Ectodermal cell (in vitro differentiated cells): ENCODE measurements around the gene EHD2.
"Not testable (repeated sequence)": the region's sequence is repeated elsewhere in the genome, so short reads cannot be mapped to it uniquely, and the experiment has no call there.

ENCODE experiments used
- H3K27ac ChIP-seq: 2 replicates; pipeline ENCODE4 v1.7.0; 2013; ENCODE audit warnings: mild to moderate bottlenecking, low read depth, low read length; ENCODE audit not compliant: insufficient read depth, poor library complexity, severe bottlenecking
- H3K27me3 ChIP-seq: 2 replicates; pipeline ENCODE4 v1.7.0; 2013; ENCODE audit warnings: mild to moderate bottlenecking, low read length; ENCODE audit not compliant: insufficient read depth, control insufficient read depth, poor library complexity, severe bottlenecking
- H3K36me3 ChIP-seq: one replicate; pipeline ENCODE4 v1.7.0; 2013; ENCODE audit warnings: low read length; ENCODE audit not compliant: control insufficient read depth, insufficient read depth
- H3K4me1 ChIP-seq: one replicate; pipeline ENCODE4 v1.7.0; 2013; ENCODE audit warnings: low read length; ENCODE audit not compliant: control insufficient read depth, insufficient read depth
- H3K4me3 ChIP-seq: 2 replicates; pipeline ENCODE4 v1.7.0; 2013; ENCODE audit warnings: low read depth, low read length, control low read depth; ENCODE audit not compliant: insufficient read depth
- H3K9me3 ChIP-seq: 2 replicates; pipeline ENCODE4 v1.7.0; 2013; ENCODE audit warnings: mild to moderate bottlenecking, low read length, moderate library complexity; ENCODE audit not compliant: control insufficient read depth
- WGBS, 2 experiments: methylation state at CpG; one replicate each; pipeline ENCODE4 v1.1.7; 2013; ENCODE audit warnings: missing lambda C conversion rate in 2 of 2; 5-methylcytosine and 5-hydroxymethylcytosine counted together

Gene EHD2

DNA sequence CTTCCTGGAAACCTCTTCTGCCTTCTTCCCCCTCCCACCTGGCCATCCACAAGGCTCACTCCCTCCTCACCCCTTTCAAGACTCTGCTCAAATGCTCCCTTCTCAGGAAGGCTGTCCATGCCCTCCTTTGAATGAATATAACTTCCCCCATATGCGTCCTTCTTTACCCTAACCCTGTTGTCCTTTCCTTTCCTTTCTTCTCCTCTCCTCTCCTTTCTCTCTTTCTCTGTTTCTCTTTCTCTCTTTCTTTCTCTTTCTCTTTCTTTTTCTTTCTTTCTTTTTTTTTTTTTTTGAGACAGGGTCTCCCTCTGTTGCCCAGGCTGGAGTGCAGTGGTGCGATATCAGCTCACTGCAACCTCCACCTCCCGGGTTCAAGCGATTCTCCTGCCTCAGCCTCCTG, 15.1 kb downstream of the EHD2 start:
- H3K36me3 ChIP-seq, H3K9me3 ChIP-seq, H3K4me3 ChIP-seq, H3K27ac ChIP-seq, H3K4me1 ChIP-seq: not testable (repeated sequence)
- H3K27me3 ChIP-seq: peaks cover 12% of the 10 kb centered on the region
- WGBS, 2 experiments: 93 to 96% methylated on average over 4 of the region's 4 CpGs

DNA sequence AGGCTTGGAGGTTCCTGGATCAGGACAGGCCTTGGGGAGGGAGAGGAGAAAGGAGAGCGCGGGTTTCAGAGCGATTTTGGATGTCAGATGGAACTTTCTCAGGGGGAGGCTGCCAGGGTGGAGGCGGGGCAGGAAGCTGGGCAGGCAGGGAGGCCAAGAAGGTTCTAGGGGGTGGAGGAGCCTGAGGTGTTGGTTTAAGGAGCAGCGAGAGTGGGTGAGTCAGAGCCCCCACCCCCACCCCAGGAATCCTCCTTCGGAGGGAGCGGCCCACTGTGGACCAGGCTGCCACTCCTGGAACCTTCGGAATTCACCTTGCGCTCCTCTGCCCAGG, 16.2 kb downstream of the EHD2 start:
- Histone ChIP-seq H3K4me3 (peak overlapping the region; percentile 39), H3K27me3 (peaks cover 12% of the 10 kb centered on the region), H3K36me3 (no peaks in the 10 kb centered on the region), H3K27ac (no peak overlapping the region), H3K4me1 (peaks cover 6% of the 10 kb centered on the region), H3K9me3 (no peaks in the 10 kb centered on the region)
- WGBS, 2 experiments: 6 to 9% methylated on average over 9 of the region's 9 CpGs

DNA sequence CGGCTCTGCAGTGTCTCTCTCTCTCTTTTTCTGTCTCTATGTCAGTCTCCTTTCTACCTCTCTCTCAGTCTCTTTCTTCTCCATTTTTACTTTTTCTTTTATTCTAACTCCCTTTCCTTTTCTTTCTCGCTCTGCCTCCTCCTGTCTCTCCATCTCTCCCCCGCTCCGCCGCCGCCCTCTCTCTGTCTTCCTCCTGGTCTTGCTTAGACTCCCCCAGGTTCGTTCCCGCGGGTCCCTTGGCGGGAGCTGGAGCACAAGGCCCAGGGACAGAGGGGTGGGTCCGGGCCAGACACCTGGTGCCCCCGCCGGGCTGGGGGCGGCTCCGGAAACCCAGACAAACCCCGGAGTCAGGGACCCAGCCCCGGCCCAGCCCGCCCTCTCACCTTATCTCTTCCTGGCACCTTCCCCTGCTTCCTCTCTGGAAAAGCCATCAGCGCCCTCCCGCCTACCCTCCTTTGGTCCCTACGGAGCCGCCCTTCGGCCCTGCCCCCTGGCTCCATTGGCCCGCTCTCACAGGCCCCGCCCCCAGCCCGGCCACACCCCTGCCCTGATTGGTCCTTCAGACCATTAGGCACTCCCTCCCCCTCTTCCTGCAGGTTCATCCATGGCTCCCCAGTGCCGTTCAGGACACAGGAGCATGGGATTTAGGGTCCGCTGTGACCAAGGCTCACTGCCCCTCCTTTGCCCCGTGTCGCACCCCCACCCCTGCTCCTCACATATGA, 16.7 kb downstream of the EHD2 start:
- Histone ChIP-seq H3K36me3 (no peaks in the 10 kb centered on the region), H3K9me3 (no peaks in the 10 kb centered on the region), H3K4me3 (peak overlapping the region; percentile 39), H3K4me1 (peaks cover 6% of the 10 kb centered on the region), H3K27me3 (peaks cover 12% of the 10 kb centered on the region), H3K27ac (no peak overlapping the region)
- 11% methylated on average over 30 of the region's 30 CpGs for WGBS, 2 experiments

DNA sequence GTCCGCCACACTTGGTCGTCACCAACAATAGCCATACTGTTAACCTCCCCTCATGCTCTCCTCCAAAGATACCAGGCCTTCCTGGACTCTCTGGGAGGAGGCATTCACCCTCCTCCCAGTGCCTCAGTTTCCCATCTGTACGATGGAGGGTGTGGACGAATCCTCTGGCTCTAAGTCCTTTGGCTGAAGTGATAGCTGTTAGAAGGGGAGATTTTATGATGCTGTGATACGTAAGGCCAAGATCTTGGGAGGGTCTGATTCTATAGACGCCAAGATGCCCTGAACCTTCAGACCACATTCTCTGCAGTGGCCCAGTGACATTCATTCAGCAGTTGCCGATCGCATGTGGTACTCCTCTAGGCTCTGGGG, 17.3 kb downstream of the EHD2 start:
- H3K4me3 ChIP-seq: no peak overlapping the region
- no peaks in the 10 kb centered on the region for H3K36me3 ChIP-seq
- peaks cover 6% of the 10 kb centered on the region for H3K4me1 ChIP-seq
- 93 to 95% methylated on average over 8 of the region's 8 CpGs for WGBS, 2 experiments
- H3K27me3 ChIP-seq: peaks cover 12% of the 10 kb centered on the region
- H3K27ac ChIP-seq: no peak overlapping the region
- H3K9me3 ChIP-seq: no peaks in the 10 kb centered on the region

DNA sequence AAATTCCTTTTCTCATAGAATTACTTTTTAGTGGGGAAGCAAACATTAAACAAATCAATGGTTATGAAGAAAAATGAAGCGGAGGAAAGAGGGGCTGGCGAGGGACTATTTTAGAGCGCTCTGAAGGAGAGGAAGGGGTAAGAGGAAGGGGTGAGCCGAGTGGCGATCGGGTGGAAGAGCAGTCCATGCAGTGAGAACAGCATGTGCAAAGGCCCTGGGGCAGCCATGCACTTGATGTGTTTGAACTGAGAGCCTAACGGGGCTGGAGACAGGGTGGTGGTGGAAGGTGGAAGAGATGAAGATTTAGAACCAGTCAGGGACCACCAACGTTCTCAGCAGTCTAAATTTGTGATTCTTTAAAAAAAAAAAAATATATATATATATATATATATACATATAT, 17.7 kb downstream of the EHD2 start:
- Histone ChIP-seq H3K36me3 (no peaks in the 10 kb centered on the region), H3K4me1 (peaks cover 6% of the 10 kb centered on the region), H3K27me3 (peaks cover 12% of the 10 kb centered on the region), H3K9me3 (no peaks in the 10 kb centered on the region), H3K4me3 (no peak overlapping the region), H3K27ac (no peak overlapping the region)
- WGBS, 2 experiments: 95 to 96% methylated on average over 7 of the region's 8 CpGs

DNA sequence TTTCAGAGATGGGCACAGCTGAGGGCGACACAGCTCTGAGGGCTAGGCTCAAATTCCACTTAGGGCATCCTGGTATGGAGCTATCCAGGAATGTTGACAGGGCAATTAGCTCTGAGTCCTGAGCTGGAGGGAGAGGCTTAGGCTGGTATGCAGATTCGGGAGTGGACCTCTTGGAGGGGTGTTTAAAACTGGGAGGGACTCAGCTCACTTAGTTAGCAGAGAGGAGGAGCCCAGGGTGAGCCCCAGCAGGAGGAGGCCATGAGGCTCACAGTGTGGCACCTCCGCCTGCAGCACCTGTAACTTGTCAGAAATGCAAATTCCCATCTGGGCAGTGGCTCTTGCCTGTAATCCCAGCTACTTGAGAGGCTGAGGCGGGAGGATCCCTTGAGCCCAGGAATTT, 21.9 kb downstream of the EHD2 start:
- H3K27me3 ChIP-seq: peaks cover 2% of the 10 kb centered on the region
- H3K27ac ChIP-seq: no peak overlapping the region
- no peak overlapping the region for H3K4me3 ChIP-seq
- no peaks in the 10 kb centered on the region for H3K9me3 ChIP-seq
- no peaks in the 10 kb centered on the region for H3K4me1 ChIP-seq
- no peaks in the 10 kb centered on the region for H3K36me3 ChIP-seq
- WGBS, 2 experiments: 64 to 67% methylated on average over 4 of the region's 4 CpGs

DNA sequence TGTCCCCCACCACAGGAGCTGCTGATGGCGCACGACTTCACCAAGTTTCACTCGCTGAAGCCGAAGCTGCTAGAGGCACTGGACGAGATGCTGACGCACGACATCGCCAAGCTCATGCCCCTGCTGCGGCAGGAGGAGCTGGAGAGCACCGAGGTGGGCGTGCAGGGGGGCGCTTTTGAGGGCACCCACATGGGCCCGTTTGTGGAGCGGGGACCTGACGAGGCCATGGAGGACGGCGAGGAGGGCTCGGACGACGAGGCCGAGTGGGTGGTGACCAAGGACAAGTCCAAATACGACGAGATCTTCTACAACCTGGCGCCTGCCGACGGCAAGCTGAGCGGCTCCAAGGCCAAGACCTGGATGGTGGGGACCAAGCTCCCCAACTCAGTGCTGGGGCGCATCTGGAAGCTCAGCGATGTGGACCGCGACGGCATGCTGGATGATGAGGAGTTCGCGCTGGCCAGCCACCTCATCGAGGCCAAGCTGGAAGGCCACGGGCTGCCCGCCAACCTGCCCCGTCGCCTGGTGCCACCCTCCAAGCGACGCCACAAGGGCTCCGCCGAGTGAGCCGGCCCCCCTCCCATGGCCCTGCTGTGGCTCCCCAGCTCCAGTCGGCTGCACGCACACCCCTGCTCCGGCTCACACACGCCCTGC, 27.8 kb downstream of the EHD2 start:
- no peaks in the 10 kb centered on the region for H3K27me3 ChIP-seq
- 94% methylated on average over 48 of the region's 48 CpGs for WGBS, 2 experiments
- H3K9me3 ChIP-seq: no peaks in the 10 kb centered on the region
- H3K4me1 ChIP-seq: peaks cover 5% of the 10 kb centered on the region
- H3K27ac ChIP-seq: no peak overlapping the region
- no peaks in the 10 kb centered on the region for H3K36me3 ChIP-seq
- no peak overlapping the region for H3K4me3 ChIP-seq

DNA sequence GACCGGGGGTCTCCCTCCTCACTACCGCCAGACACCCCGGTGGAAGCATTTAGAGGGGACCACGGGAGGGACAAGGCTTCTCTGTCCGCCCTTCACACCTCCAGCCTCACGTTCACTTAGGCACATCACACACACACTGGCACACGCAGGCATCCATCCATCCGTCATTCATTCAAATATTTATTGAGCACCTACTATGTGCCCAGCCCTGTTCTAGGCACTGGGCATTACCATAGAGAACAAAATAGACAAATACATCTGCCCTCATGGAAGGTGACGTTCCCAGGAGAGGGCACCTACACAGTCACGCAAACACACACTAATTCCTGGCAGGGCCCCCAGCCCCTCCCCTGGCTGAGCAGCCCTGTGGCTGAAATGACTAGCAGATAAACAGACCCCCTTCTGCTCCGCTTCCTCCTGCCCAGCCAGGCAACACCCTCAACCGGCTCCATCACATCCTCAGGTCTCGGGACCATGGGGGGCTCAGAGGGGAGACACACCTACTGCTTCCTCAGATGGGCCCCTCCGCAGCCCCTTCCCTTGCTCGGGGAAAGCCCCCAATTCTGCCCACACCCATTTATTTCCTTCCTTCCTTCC, 28.4 kb downstream of the EHD2 start:
- Histone ChIP-seq H3K9me3 (no peaks in the 10 kb centered on the region), H3K27me3 (no peaks in the 10 kb centered on the region), H3K4me1 (peaks cover 5% of the 10 kb centered on the region), H3K36me3 (no peaks in the 10 kb centered on the region), H3K27ac (no peak overlapping the region), H3K4me3 (no peak overlapping the region)
- WGBS, 2 experiments: 92% methylated on average over 15 of the region's 15 CpGs

DNA sequence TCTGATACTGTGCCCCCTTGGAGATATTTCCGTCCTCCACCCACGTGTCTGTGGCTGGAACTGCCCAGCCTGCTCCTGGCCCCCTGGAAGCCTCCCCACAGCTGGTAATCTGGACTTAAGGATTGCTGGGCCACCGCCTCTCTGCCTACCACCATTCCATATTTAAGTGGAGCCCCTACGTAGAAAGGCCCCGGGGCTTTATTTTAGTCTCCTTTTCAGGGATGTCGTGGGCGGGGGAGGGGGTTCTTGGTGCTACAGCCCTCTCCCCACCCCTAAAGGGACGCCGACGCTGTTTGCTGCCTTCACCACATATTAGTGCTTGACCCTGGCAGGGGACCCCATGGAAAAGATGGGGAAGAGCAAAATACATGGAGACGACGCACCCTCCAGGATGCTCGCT, 29.4 kb downstream of the EHD2 start:
- Histone ChIP-seq H3K27ac (peak overlapping the region; percentile 3), H3K4me1 (peaks cover 5% of the 10 kb centered on the region), H3K9me3 (no peaks in the 10 kb centered on the region), H3K36me3 (no peaks in the 10 kb centered on the region), H3K4me3 (no peak overlapping the region), H3K27me3 (no peaks in the 10 kb centered on the region)
- 51 to 52% methylated on average over 13 of the region's 13 CpGs for WGBS, 2 experiments

DNA sequence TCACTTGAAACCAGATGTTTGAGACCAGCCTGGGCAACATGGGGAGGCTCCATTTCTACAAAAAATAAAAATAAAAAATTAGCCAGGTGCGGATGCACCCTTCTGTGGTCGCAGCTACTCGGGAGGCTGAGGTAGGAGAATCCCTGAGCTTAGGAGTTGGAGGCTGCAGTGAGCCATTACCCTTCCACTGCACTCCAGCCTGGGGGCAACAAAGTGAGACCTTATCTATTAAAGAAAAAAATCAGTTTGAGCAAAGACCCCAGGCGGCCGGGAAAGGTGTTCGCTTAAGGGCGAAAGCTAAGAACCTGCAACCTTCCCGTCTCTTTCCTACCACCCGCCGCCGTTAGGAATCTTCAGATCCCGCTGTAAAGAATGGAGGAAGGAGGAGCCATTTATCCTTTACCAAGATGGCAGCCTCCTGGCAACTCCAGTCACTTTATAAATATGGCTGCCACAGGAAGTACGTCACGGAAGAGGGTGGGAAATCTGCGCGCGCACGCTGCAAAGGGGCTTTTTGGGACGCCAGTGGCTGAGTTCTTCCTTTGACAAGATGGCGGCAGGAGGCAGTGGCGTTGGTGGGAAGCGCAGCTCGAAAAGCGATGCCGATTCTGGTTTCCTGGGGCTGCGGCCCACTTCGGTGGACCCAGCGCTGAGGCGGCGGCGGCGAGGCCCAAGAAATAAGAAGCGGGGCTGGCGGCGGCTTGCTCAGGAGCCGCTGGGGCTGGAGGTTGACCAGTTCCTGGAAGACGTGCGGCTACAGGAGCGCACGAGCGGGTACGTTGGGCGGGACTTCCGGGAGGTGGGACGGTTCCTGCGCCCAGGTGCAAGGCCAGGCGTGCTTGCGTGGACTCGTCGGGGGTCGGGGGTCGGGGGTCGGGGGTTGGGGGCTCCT, 32.0 kb downstream of the EHD2 start, which contains the start of gene NOP53:
NOP53 (plus strand) TSS at position 537 of the 892 bp plus-strand sequence; CDS start at position 551, 14 bp downstream.
- Histone ChIP-seq H3K4me1 (peaks cover 5% of the 10 kb centered on the region), H3K4me3 (peak within 1 kb of the TSS; percentile 95), H3K36me3 (peaks cover 14% of the 10 kb centered on the region), H3K9me3 (no peaks in the 10 kb centered on the region), H3K27ac (peak within 1 kb of the TSS; percentile 79), H3K27me3 (no peaks in the 10 kb centered on the region)
- WGBS, 2 experiments: 4 to 6% methylated on average over 53 of the region's 53 CpGs
